Naive thymus-derived CD4-positive, alpha-beta T cell (primary cell): ENCODE results near the gene MRPS6. TPM values are rescaled to one million over a fixed set of nuclear protein-coding genes. Genes with fewer than 3 reads are reported as not detected.

Experiments used
- ATAC-seq: fragments of 150-1000 bp; cut with Tn5 transposase; 2 replicates; pipeline ENCODE4 v1.10.0; 2021; ENCODE audit warnings: mild to moderate bottlenecking, moderate library complexity
- CTCF ChIA-PET: fragments of 350-600 bp; sonication (Branson Sonifier 250); formaldehyde crosslinking; loops from one replicate; lab custom pipeline; 2021; ENCODE audit warnings: antibody characterized with exemption; lab: Charles Lee
- POLR2A ChIA-PET: fragments of 350-600 bp; sonication (Branson Sonifier 250); formaldehyde crosslinking; loops from one replicate; lab custom pipeline; 2021; ENCODE audit warnings: antibody characterized with exemption, inconsistent platforms; lab: Charles Lee
- DNase-seq, 9 donors: peaks; one replicate each; pipeline versions ENCODE4 v3.0.0 to v3.0.0-alpha.2; 2020 to 2022; ENCODE audit warnings: mixed read lengths in 1 of 9
- H3K27ac ChIP-seq: one replicate; pipeline ENCODE4 v1.7.0; 2013; ENCODE audit warnings: mild to moderate bottlenecking, low read depth, low read length, moderate library complexity
- H3K27me3 ChIP-seq, 2 donors: one replicate each; pipeline ENCODE4 v1.7.0; 2013; ENCODE audit warnings: low read length in 2 of 2, mild to moderate bottlenecking in 2 of 2, moderate library complexity in 2 of 2; ENCODE audit not compliant: control insufficient read depth in 2 of 2, insufficient read depth in 2 of 2
- H3K36me3 ChIP-seq, 3 experiments: 1 replicate in 2 of 3; 2 replicates in 1 of 3; pipeline ENCODE4 v1.7.0; 2013; ENCODE audit warnings: low read length in 3 of 3, mild to moderate bottlenecking in 3 of 3, moderate library complexity in 1 of 3; ENCODE audit not compliant: insufficient read depth in 3 of 3, control insufficient read depth in 2 of 3
- H3K4me1 ChIP-seq, 2 donors: one replicate each; pipeline ENCODE4 v1.7.0; 2013; ENCODE audit warnings: low read length in 2 of 2, mild to moderate bottlenecking in 2 of 2, moderate library complexity in 1 of 2; ENCODE audit not compliant: control insufficient read depth in 2 of 2, insufficient read depth in 2 of 2
- H3K4me3 ChIP-seq: 2 replicates; pipeline ENCODE4 v1.7.0; 2013; ENCODE audit warnings: mild to moderate bottlenecking, low read length
- H3K9me3 ChIP-seq, 3 experiments: 1 replicate in 2 of 3; 2 replicates in 1 of 3; pipeline ENCODE4 v1.7.0; 2013; ENCODE audit warnings: low read length in 3 of 3; ENCODE audit not compliant: control insufficient read depth in 2 of 3
- H3K27ac Mint-ChIP-seq, 9 donors: one replicate each; pipeline ENCODE4 v1.8.0; 2020 to 2022; ENCODE audit warnings: mixed read lengths in 9 of 9, mild to moderate bottlenecking in 8 of 9, moderate library complexity in 5 of 9, inconsistent platforms in 2 of 9
- H3K27me3 Mint-ChIP-seq, 5 donors: one replicate each; pipeline ENCODE4 v1.8.0; 2021 to 2022; ENCODE audit warnings: mixed read lengths in 5 of 5, mild to moderate bottlenecking in 1 of 5
- H3K36me3 Mint-ChIP-seq, 5 donors: one replicate each; pipeline ENCODE4 v1.8.0; 2020 to 2022; ENCODE audit warnings: mixed read lengths in 5 of 5, mild to moderate bottlenecking in 3 of 5, inconsistent platforms in 1 of 5
- H3K4me1 Mint-ChIP-seq, 7 donors: one replicate each; pipeline ENCODE4 v1.8.0; 2020 to 2022; ENCODE audit warnings: mixed read lengths in 7 of 7, mild to moderate bottlenecking in 3 of 7, inconsistent platforms in 1 of 7
- H3K4me3 Mint-ChIP-seq, 10 donors: one replicate each; pipeline ENCODE4 v1.8.0; 2020 to 2022; ENCODE audit warnings: mild to moderate bottlenecking in 10 of 10, mixed read lengths in 10 of 10, moderate library complexity in 6 of 10, inconsistent platforms in 2 of 10
- H3K9me3 Mint-ChIP-seq, 11 donors: one replicate each; pipeline ENCODE4 v1.8.0; 2020 to 2022; ENCODE audit warnings: mixed read lengths in 11 of 11, mild to moderate bottlenecking in 4 of 11, inconsistent platforms in 1 of 11, moderate library complexity in 1 of 11
- intact Hi-C, 2 donors: fragments of 100-400 bp; cut with micrococcal nuclease; formaldehyde crosslinking; loops; one replicate each; pipeline ENCODE4 v1.15.1; 2023
- polyA plus RNA-seq, 2 donors: library from polyadenylated mRNA; unstranded; fragments of 300-500 nt; fragmentation: Illumina TruSeq; gene quantifications; one replicate each; pipeline ENCODE4 v1.2.3, GENCODE V29; 2021
- total RNA-seq, 6 experiments: library from RNA in 5 of 6; stranded (reverse) in 5 of 6; gene quantifications; 1 replicate in 5 of 6; 2 replicates in 1 of 6; pipeline ENCODE4 v1.2.3 and lab custom pipeline; 2021 to 2026

The MRPS6 gene
- total and polyA plus RNA-seq, 7 experiments from 2014 or later: 25.5 to 193 (median 92.5) TPM

- no peaks in the 10 kb centered on the region for H3K27me3 Mint-ChIP-seq
- peak overlapping the region in 8 of 9 donors; percentile 15 to 89 (median 51) for H3K27ac Mint-ChIP-seq
- intact Hi-C loops: loop anchor here in 1 of 2 donors (5.0 kb wide), 2 partner anchors 118 to 268 kb away; no protein-coding TSS in a partner anchor
- DNase-seq (peak in 3 of 9 donors; percentile 22 to 38 (median 22)), ATAC-seq (no peak)
- H3K36me3 Mint-ChIP-seq: peaks cover 5 to 72% (median 24%) of the 10 kb centered on the region in 5 donors
- H3K4me3 Mint-ChIP-seq: peak overlapping the region; percentile 39 to 98 (median 80)
- peaks cover 0 to 98% (median 92%) of the 10 kb centered on the region in 7 donors for H3K4me1 Mint-ChIP-seq
- Histone ChIP-seq H3K27me3 (no peaks in the 10 kb centered on the region), H3K4me3 (peak overlapping the region; percentile 6), H3K27ac (peak overlapping the region; percentile 14), H3K36me3 (no peaks in the 10 kb centered on the region), H3K4me1 (peaks cover 57 to 71% of the 10 kb centered on the region in 2 donors), H3K9me3 (no peaks in the 10 kb centered on the region)
- no peaks in the 10 kb centered on the region for H3K9me3 Mint-ChIP-seq
- POLR2A ChIA-PET: interaction anchor here (0.6 to 1.8 kb wide), 4 partner anchors 49 to 969 kb away, joined by 3 to 4 read pairs (median 4); no protein-coding TSS in a partner anchor
- CTCF ChIA-PET: interaction anchor here (0.6 to 1.4 kb wide), 5 partner anchors 8 to 588 kb away, joined by 3 to 5 read pairs (median 4); no protein-coding TSS in a partner anchor
Measured at GRCh38 chr21:34078915-34079314, 5.5 kb downstream of the MRPS6 start.

- Histone ChIP-seq H3K4me3 (no peak overlapping the region), H3K27ac (no peak overlapping the region), H3K9me3 (no peaks in the 10 kb centered on the region), H3K36me3 (no peaks in the 10 kb centered on the region), H3K4me1 (peaks cover 54 to 64% of the 10 kb centered on the region in 2 donors), H3K27me3 (no peaks in the 10 kb centered on the region)
- peak overlapping the region in 8 of 10 donors; percentile 36 to 97 (median 62) for H3K4me3 Mint-ChIP-seq
- no peak for DNase-seq
- CTCF ChIA-PET: interaction anchor here (0.9 kb wide), 1 partner anchor 12 kb away, joined by 3 read pairs; no protein-coding TSS in a partner anchor
- no peaks in the 10 kb centered on the region for H3K27me3 Mint-ChIP-seq
- no peaks in the 10 kb centered on the region for H3K9me3 Mint-ChIP-seq
- ATAC-seq: no peak
- POLR2A ChIA-PET: interaction anchor here (0.6 kb wide), 1 partner anchor 133 kb away, joined by 4 read pairs; no protein-coding TSS in a partner anchor
- H3K4me1 Mint-ChIP-seq: peaks cover 0 to 98% (median 86%) of the 10 kb centered on the region in 7 donors
- intact Hi-C loops: no loop called here
- peak overlapping the region in 3 of 9 donors; percentile 29 to 89 (median 43) for H3K27ac Mint-ChIP-seq
- H3K36me3 Mint-ChIP-seq: peaks cover 5 to 63% (median 25%) of the 10 kb centered on the region in 5 donors
Measured at GRCh38 chr21:34080710-34081109, 7.3 kb downstream of the MRPS6 start.

GRCh38 chr21:34082769-34083168, 9.4 kb downstream of the MRPS6 start:
- Mint-ChIP-seq H3K9me3 (no peaks in the 10 kb centered on the region), H3K27me3 (no peaks in the 10 kb centered on the region), H3K4me3 (peak overlapping the region in 6 of 10 donors; percentile 34 to 97 (median 54)), H3K27ac (peak overlapping the region in 3 of 9 donors; percentile 10 to 60 (median 50)), H3K36me3 (peaks cover 5 to 51% (median 25%) of the 10 kb centered on the region in 5 donors), H3K4me1 (peaks cover 0 to 77% (median 66%) of the 10 kb centered on the region in 7 donors)
- CTCF ChIA-PET: no interaction called here
- ATAC-seq: no peak
- Histone ChIP-seq H3K27ac (no peak overlapping the region), H3K4me1 (peaks cover 56 to 66% of the 10 kb centered on the region in 2 donors), H3K27me3 (no peaks in the 10 kb centered on the region), H3K9me3 (no peaks in the 10 kb centered on the region), H3K36me3 (no peaks in the 10 kb centered on the region), H3K4me3 (no peak overlapping the region)
- POLR2A ChIA-PET: interaction anchor here (1.2 to 1.5 kb wide), 2 partner anchors 9 to 159 kb away, joined by 3 to 4 read pairs; no protein-coding TSS in a partner anchor
- intact Hi-C loops: no loop called here
- DNase-seq: no peak

- ATAC-seq (no peak), DNase-seq (no peak)
- Mint-ChIP-seq H3K27me3 (no peaks in the 10 kb centered on the region), H3K4me1 (peaks cover 0 to 71% (median 60%) of the 10 kb centered on the region in 7 donors), H3K36me3 (peaks cover 5 to 50% (median 28%) of the 10 kb centered on the region in 5 donors), H3K9me3 (no peaks in the 10 kb centered on the region), H3K27ac (peak overlapping the region in 5 of 9 donors; percentile 5 to 50 (median 35)), H3K4me3 (peak overlapping the region in 8 of 10 donors; percentile 21 to 97 (median 50))
- Histone ChIP-seq H3K27ac (no peak overlapping the region), H3K27me3 (no peaks in the 10 kb centered on the region), H3K36me3 (no peaks in the 10 kb centered on the region), H3K4me3 (no peak overlapping the region), H3K4me1 (peaks cover 53 to 62% of the 10 kb centered on the region in 2 donors), H3K9me3 (no peaks in the 10 kb centered on the region)
- POLR2A ChIA-PET: interaction anchor here (1.2 to 1.5 kb wide), 2 partner anchors 9 to 159 kb away, joined by 3 to 4 read pairs; no protein-coding TSS in a partner anchor
- CTCF ChIA-PET: interaction anchor here (1.7 kb wide), 1 partner anchor 159 kb away, joined by 5 read pairs; no protein-coding TSS in a partner anchor
- intact Hi-C loops: no loop called here
Measured at GRCh38 chr21:34083357-34083756, 10.0 kb downstream of the MRPS6 start.

GRCh38 chr21:34085129-34085528, 11.8 kb downstream of the MRPS6 start:
- Mint-ChIP-seq H3K27me3 (no peaks in the 10 kb centered on the region), H3K4me1 (peaks cover 0 to 66% (median 55%) of the 10 kb centered on the region in 7 donors), H3K9me3 (no peaks in the 10 kb centered on the region), H3K36me3 (peaks cover 5 to 45% (median 29%) of the 10 kb centered on the region in 5 donors), H3K27ac (peak overlapping the region in 1 of 9 donors; percentile 36), H3K4me3 (peak overlapping the region in 5 of 10 donors; percentile 1 to 48 (median 10))
- Histone ChIP-seq H3K4me3 (no peak overlapping the region), H3K27me3 (no peaks in the 10 kb centered on the region), H3K9me3 (no peaks in the 10 kb centered on the region), H3K36me3 (no peaks in the 10 kb centered on the region), H3K27ac (no peak overlapping the region), H3K4me1 (peaks cover 37 to 47% of the 10 kb centered on the region in 2 donors)
- CTCF ChIA-PET: no interaction called here
- intact Hi-C loops: no loop called here
- POLR2A ChIA-PET: no interaction called here
- DNase-seq (no peak), ATAC-seq (no peak)

- peak; percentile 84 for ATAC-seq
- Mint-ChIP-seq H3K27me3 (no peaks in the 10 kb centered on the region), H3K4me1 (peaks cover 0 to 64% (median 53%) of the 10 kb centered on the region in 7 donors), H3K27ac (no peak overlapping the region), H3K36me3 (peaks cover 0 to 31% (median 19%) of the 10 kb centered on the region in 5 donors), H3K4me3 (no peak overlapping the region), H3K9me3 (no peaks in the 10 kb centered on the region)
- Histone ChIP-seq H3K9me3 (no peaks in the 10 kb centered on the region), H3K4me3 (no peak overlapping the region), H3K36me3 (no peaks in the 10 kb centered on the region), H3K4me1 (peaks cover 41 to 48% of the 10 kb centered on the region in 2 donors), H3K27ac (no peak overlapping the region), H3K27me3 (no peaks in the 10 kb centered on the region)
- POLR2A ChIA-PET: interaction anchor here (0.6 to 1.7 kb wide), 4 partner anchors 9 to 53 kb away, joined by 3 to 7 read pairs (median 3); partner anchors contain the start of genes MRPS6 and SLC5A3
- intact Hi-C loops: loop anchor here in 1 of 2 donors (1.0 kb wide), 2 partner anchors 7 to 12 kb away; no protein-coding TSS in a partner anchor
- CTCF ChIA-PET: interaction anchor here (1.5 kb wide), 1 partner anchor 9 kb away, joined by 5 read pairs; no protein-coding TSS in a partner anchor
- peak in 2 of 9 donors; percentile 6 to 14 for DNase-seq
Measured at GRCh38 chr21:34086887-34087306, 13.5 kb downstream of the MRPS6 start.
